ENCODE measurements around the gene CCNE1.

Gene CCNE1

GRCh38 chr19:29855087-29855486, 43.3 kb downstream of the CCNE1 start:
- ChIA-PET CTCF (interaction anchor here (6.7 kb wide), 1 partner anchor 12 kb away, joined by 40 read pairs; no protein-coding TSS in a partner anchor), POLR2A (no interaction called here)
- no peak for TF ChIP-seq CTCF (IDR thresholded peaks at IDR 0.05; ENCODE audit: control extremely low read depth, extremely low read depth, low read depth, missing control alignments)
- no peak for DNase-seq (ENCODE audit: extremely low spot score)

- no peak for DNase-seq (ENCODE audit: extremely low spot score)
- POLR2A ChIA-PET, result no interaction called here
- CTCF ChIA-PET, result interaction anchor here (3.6 to 6.7 kb wide), 2 partner anchors 12 to 17 kb away, joined by 40 to 43 read pairs; no protein-coding TSS in a partner anchor
- no peak for TF ChIP-seq CTCF (IDR thresholded peaks at IDR 0.05; ENCODE audit: control extremely low read depth, extremely low read depth, low read depth, missing control alignments)
Observed at GRCh38 chr19:29855741-29856500, 44.1 kb downstream of the CCNE1 start.

- ChIA-PET POLR2A (interaction anchor here (0.7 kb wide), 1 partner anchor 13 kb away, joined by 3 read pairs; no protein-coding TSS in a partner anchor), CTCF (interaction anchor here (0.7 to 6.7 kb wide), 24 partner anchors 9 to 186 kb away, joined by 3 to 43 read pairs (median 4); no protein-coding TSS in a partner anchor)
- peak; percentile 72 for DNase-seq (ENCODE audit: extremely low spot score)
- peak; percentile 76 for TF ChIP-seq CTCF (IDR thresholded peaks at IDR 0.05; ENCODE audit: control extremely low read depth, extremely low read depth, low read depth, missing control alignments)
Observed at GRCh38 chr19:29858000-29858596, 46.3 kb downstream of the CCNE1 start.

GRCh38 chr19:29858621-29859020, 46.8 kb downstream of the CCNE1 start:
- TF ChIP-seq CTCF (IDR thresholded peaks at IDR 0.05; ENCODE audit: control extremely low read depth, extremely low read depth, low read depth, missing control alignments), result no peak
- ChIA-PET CTCF (interaction anchor here (0.7 to 6.7 kb wide), 17 partner anchors 9 to 148 kb away, joined by 3 to 43 read pairs (median 5); no protein-coding TSS in a partner anchor), POLR2A (no interaction called here)
- DNase-seq (ENCODE audit: extremely low spot score), result no peak

- POLR2A ChIA-PET, result no interaction called here
- CTCF ChIA-PET, result interaction anchor here (1.4 kb wide), 2 partner anchors 12 to 101 kb away, joined by 4 to 7 read pairs; no protein-coding TSS in a partner anchor
- DNase-seq (ENCODE audit: extremely low spot score), result no peak
- TF ChIP-seq CTCF (IDR thresholded peaks at IDR 0.05; ENCODE audit: control extremely low read depth, extremely low read depth, low read depth, missing control alignments), result no peak
Observed at GRCh38 chr19:29860492-29860891, 48.7 kb downstream of the CCNE1 start.

- no peak for TF ChIP-seq CTCF (IDR thresholded peaks at IDR 0.05; ENCODE audit: control extremely low read depth, extremely low read depth, low read depth, missing control alignments)
- ChIA-PET POLR2A (no interaction called here), CTCF (interaction anchor here (1.4 kb wide), 2 partner anchors 11 to 102 kb away, joined by 4 to 7 read pairs; no protein-coding TSS in a partner anchor)
- no peak for DNase-seq (ENCODE audit: extremely low spot score)
Observed at GRCh38 chr19:29861574-29861973, 49.8 kb downstream of the CCNE1 start.

Data from GM10248 (cell line).